Loucy (cell line): Measurements from ENCODE around the gene KDM4B.
"Not testable (repeated sequence)": the region's sequence is repeated elsewhere in the genome, so short reads cannot be mapped to it uniquely, and the experiment has no call there.

Source experiments
- H2AFZ ChIP-seq: fragments of 200-600 bp; sonication (generic); 2 replicates; pipeline ENCODE4 v1.6.0; 2016; ENCODE audit warnings: antibody characterized with exemption, mild to moderate bottlenecking, low read length, moderate library complexity
- H3F3A ChIP-seq: fragments of 200-600 bp; 2 replicates; pipeline ENCODE4 v1.6.0; 2016; ENCODE audit warnings: antibody characterized with exemption, low read depth, mild to moderate bottlenecking
- H3K27me3 ChIP-seq: fragments of 200-600 bp; sonication (generic); 2 replicates; pipeline ENCODE4 v1.6.1; 2014; ENCODE audit warnings: low read length, mild to moderate bottlenecking; ENCODE audit not compliant: insufficient read depth, poor library complexity, severe bottlenecking
- H3K36me3 ChIP-seq: fragments of 200-600 bp; sonication (generic); 2 replicates; pipeline ENCODE4 v1.6.1; 2016; ENCODE audit warnings: low read length; ENCODE audit not compliant: insufficient read depth
- H3K4me1 ChIP-seq: fragments of 200-600 bp; sonication (generic); 2 replicates; pipeline ENCODE4 v1.5.1; 2014; ENCODE audit warnings: low read length, mild to moderate bottlenecking; ENCODE audit not compliant: insufficient read depth, poor library complexity, severe bottlenecking
- H3K4me2 ChIP-seq: fragments of 200-600 bp; sonication (generic); 2 replicates; pipeline ENCODE4 v1.6.0; 2014; ENCODE audit warnings: antibody characterized with exemption, low read length, low read depth, mild to moderate bottlenecking; ENCODE audit not compliant: poor library complexity, severe bottlenecking
- H3K4me3 ChIP-seq: fragments of 200-600 bp; sonication (generic); 2 replicates; pipeline ENCODE4 v1.5.1; 2014; ENCODE audit warnings: low read length, mild to moderate bottlenecking, mixed read lengths; ENCODE audit not compliant: poor library complexity, severe bottlenecking
- H3K79me2 ChIP-seq: fragments of 200-600 bp; sonication (generic); 2 replicates; pipeline ENCODE4 v1.6.1; 2014; ENCODE audit warnings: low read length; ENCODE audit not compliant: insufficient read depth
- H3K9ac ChIP-seq: fragments of 200-600 bp; sonication (generic); 2 replicates; pipeline ENCODE4 v1.6.0; 2014; ENCODE audit warnings: mild to moderate bottlenecking, low read depth, low read length, moderate library complexity; ENCODE audit not compliant: poor library complexity, severe bottlenecking
- H3K9me2 ChIP-seq: fragments of 200-600 bp; sonication (generic); replicated peaks from 2 replicates; pipeline ENCODE4 v1.6.1; 2016; ENCODE audit warnings: low read depth, low read length, mixed read lengths
- H3K9me3 ChIP-seq: fragments of 200-600 bp; sonication (generic); 2 replicates; pipeline ENCODE4 v1.6.1; 2014; ENCODE audit warnings: mild to moderate bottlenecking, antibody characterized with exemption, low read length, low read depth; ENCODE audit not compliant: insufficient read depth
- H4K20me1 ChIP-seq: fragments of 200-600 bp; sonication (generic); 2 replicates; pipeline ENCODE4 v1.6.0; 2014; ENCODE audit warnings: antibody characterized with exemption, low read length, mild to moderate bottlenecking; ENCODE audit not compliant: insufficient read depth, poor library complexity, severe bottlenecking
- CTCF ChIP-seq: fragments of 200-600 bp; sonication (generic); conservative IDR thresholded peaks from 2 replicates; pipeline ENCODE4 v1.5.1; 2014; ENCODE audit warnings: mild to moderate bottlenecking, antibody characterized with exemption, low read length
- EZH2phosphoT487 ChIP-seq: fragments of 200-600 bp; IDR thresholded peaks from 2 replicates; pipeline ENCODE4 v1.6.1; 2018; ENCODE audit warnings: antibody characterized with exemption, mild to moderate bottlenecking, moderate library complexity, borderline replicate concordance

KDM4B gene

GRCh38 chr19:4974880-4975469 is 6.1 kb downstream of the KDM4B start:
- Histone ChIP-seq H3K79me2 (peaks cover 98% of the 10 kb centered on the region), H3K9ac (no peak overlapping the region), H3K27me3 (no peaks in the 10 kb centered on the region), H3F3A (no peaks in the 10 kb centered on the region), H3K9me3 (no peaks in the 10 kb centered on the region), H2AFZ (no peak overlapping the region), H3K9me2 (no peaks in the 10 kb centered on the region), H4K20me1 (peaks cover 81% of the 10 kb centered on the region), H3K4me3 (no peak overlapping the region), H3K4me1 (peaks cover 22% of the 10 kb centered on the region), H3K36me3 (peaks cover 18% of the 10 kb centered on the region; the same call in 1 of the 2 replicates), H3K4me2 (no peak overlapping the region)
- TF ChIP-seq CTCF = no peak
- TF ChIP-seq EZH2phosphoT487 = no peak

DNA sequence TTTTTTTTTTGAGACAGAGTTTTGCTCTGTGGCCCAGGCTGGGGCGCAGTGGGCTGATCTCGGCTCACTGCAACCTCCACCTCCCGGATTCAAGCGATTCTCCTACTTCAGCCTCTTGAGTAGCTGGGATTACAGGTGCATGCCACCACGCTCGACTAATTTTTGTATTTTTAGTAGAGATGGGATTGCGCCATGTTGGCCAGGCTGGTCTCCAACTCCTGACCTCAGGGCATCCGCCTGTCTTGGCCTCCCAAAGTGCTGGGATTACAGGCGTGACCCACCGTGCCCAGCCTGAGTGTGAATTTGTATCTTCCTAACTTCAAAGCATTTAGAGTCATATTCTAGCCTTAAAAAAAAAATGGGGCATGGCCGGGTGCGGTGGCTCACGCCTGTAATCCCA is 6.7 kb downstream of the KDM4B start:
- peaks cover 18% of the 10 kb centered on the region; the same call in 1 of the 2 replicates for H3K36me3 ChIP-seq
- not testable (repeated sequence) for H3K27me3 ChIP-seq, H3K9me2 ChIP-seq, H2AFZ ChIP-seq, H3K4me3 ChIP-seq, H3F3A ChIP-seq, H3K9ac ChIP-seq, H3K9me3 ChIP-seq, H3K4me2 ChIP-seq
- peaks cover 16% of the 10 kb centered on the region for H3K4me1 ChIP-seq
- H3K79me2 ChIP-seq = peaks cover 98% of the 10 kb centered on the region
- peaks cover 75% of the 10 kb centered on the region for H4K20me1 ChIP-seq

GRCh38 chr19:4976401-4977298 is 7.7 kb downstream of the KDM4B start:
- Histone ChIP-seq H3K4me1 (peaks cover 16% of the 10 kb centered on the region), H3K9me2 (no peaks in the 10 kb centered on the region), H3F3A (no peaks in the 10 kb centered on the region), H4K20me1 (peaks cover 75% of the 10 kb centered on the region), H3K4me3 (no peak overlapping the region), H3K36me3 (peaks cover 18% of the 10 kb centered on the region; the same call in 1 of the 2 replicates), H3K9me3 (no peaks in the 10 kb centered on the region), H2AFZ (no peak overlapping the region), H3K79me2 (peaks cover 98% of the 10 kb centered on the region), H3K9ac (no peak overlapping the region), H3K4me2 (no peak overlapping the region), H3K27me3 (no peaks in the 10 kb centered on the region)
- peak; percentile 48 for TF ChIP-seq CTCF
- no peak for TF ChIP-seq EZH2phosphoT487
